GM18870 (cell line): ENCODE data around the gene RNU1-3.
"Not testable (repeated sequence)": the region's sequence is repeated elsewhere in the genome, so short reads cannot be mapped to it uniquely, and the experiment has no call there.

Experiments used
- ATAC-seq: cut with Tn5 transposase; IDR thresholded peaks from one replicate; pipeline ENCODE4 v1.9.1; 2021; ENCODE audit warnings: moderate library complexity; ENCODE audit not compliant: unreplicated experiment

RNU1-3 gene

GRCh38 chr1:16666502-16667413 is at the start of gene RNU1-3:
Gene RNU1-3, minus strand, starts transcription at chr1:16666948.
- ATAC-seq = not testable (repeated sequence)

GRCh38 chr1:16713480-16713879 is 46.7 kb upstream of the RNU1-3 start:
- ATAC-seq = not testable (repeated sequence)

- ATAC-seq = not testable (repeated sequence)
These were observed 46.2 kb upstream of the RNU1-3 start for GRCh38 chr1:16712984-16713383.

GRCh38 chr1:16712582-16712981 is 45.8 kb upstream of the RNU1-3 start:
- ATAC-seq = not testable (repeated sequence)

GRCh38 chr1:16712131-16712530 is 45.4 kb upstream of the RNU1-3 start:
- not testable (repeated sequence) for ATAC-seq

GRCh38 chr1:16710618-16711017 is 43.9 kb upstream of the RNU1-3 start:
- ATAC-seq = not testable (repeated sequence)

GRCh38 chr1:16709659-16710087 is 42.9 kb upstream of the RNU1-3 start:
- not testable (repeated sequence) for ATAC-seq

GRCh38 chr1:16708704-16709103 is 42.0 kb upstream of the RNU1-3 start:
- ATAC-seq = not testable (repeated sequence)

- not testable (repeated sequence) for ATAC-seq
These were observed 40.7 kb upstream of the RNU1-3 start for GRCh38 chr1:16707130-16708093.

GRCh38 chr1:16706302-16706701 is 39.6 kb upstream of the RNU1-3 start:
- not testable (repeated sequence) for ATAC-seq

GRCh38 chr1:16704502-16705100 is 37.9 kb upstream of the RNU1-3 start:
- not testable (repeated sequence) for ATAC-seq

GRCh38 chr1:16704076-16704475 is 37.3 kb upstream of the RNU1-3 start:
- not testable (repeated sequence) for ATAC-seq

GRCh38 chr1:16703602-16704001 is 36.9 kb upstream of the RNU1-3 start:
- ATAC-seq = not testable (repeated sequence)

- ATAC-seq = not testable (repeated sequence)
These were observed 36.4 kb upstream of the RNU1-3 start for GRCh38 chr1:16703141-16703540.

GRCh38 chr1:16702280-16702679 is 35.5 kb upstream of the RNU1-3 start:
- ATAC-seq = not testable (repeated sequence)

GRCh38 chr1:16701189-16701588 is 34.4 kb upstream of the RNU1-3 start:
- ATAC-seq = not testable (repeated sequence)

- not testable (repeated sequence) for ATAC-seq
These were observed 33.6 kb upstream of the RNU1-3 start for GRCh38 chr1:16700138-16700895.

GRCh38 chr1:16699440-16699839 is 32.7 kb upstream of the RNU1-3 start:
- not testable (repeated sequence) for ATAC-seq

GRCh38 chr1:16697152-16697551 is 30.4 kb upstream of the RNU1-3 start:
- not testable (repeated sequence) for ATAC-seq
